Left ventricle myocardium inferior (tissue), 1 donor: ENCODE results near the gene POLR2L. TPM values are rescaled to one million over a fixed set of nuclear protein-coding genes. Genes with fewer than 3 reads are reported as not detected.
A peak's percentile ranks its signal among the peaks of the same experiment; 100 is the strongest.

Experiments used
- DNase-seq: peaks from one replicate; pipeline ENCODE4 v3.0.0-alpha.2; 2020
- H3K27ac ChIP-seq: fragments of 200-600 bp; replicated peaks from 2 replicates; pipeline ENCODE4 v1.8.0; 2021
- H3K27me3 ChIP-seq: fragments of 200-600 bp; 2 replicates; pipeline ENCODE4 v1.8.0; 2021; ENCODE audit warnings: low read depth
- H3K36me3 ChIP-seq: fragments of 200-600 bp; 2 replicates; pipeline ENCODE4 v1.8.0; 2021
- H3K4me1 ChIP-seq: fragments of 200-600 bp; 2 replicates; pipeline ENCODE4 v1.8.0; 2021
- H3K4me3 ChIP-seq: fragments of 200-600 bp; 2 replicates; pipeline ENCODE4 v1.8.0; 2021; ENCODE audit warnings: mild to moderate bottlenecking, moderate library complexity
- H3K9me3 ChIP-seq: fragments of 200-600 bp; replicated peaks from 2 replicates; pipeline ENCODE4 v1.8.0; 2021
- CTCF ChIP-seq: fragments of 200-600 bp; IDR thresholded peaks from 2 replicates; pipeline ENCODE4 v1.8.0; 2021; ENCODE audit warnings: antibody characterized with exemption, mild to moderate bottlenecking, borderline replicate concordance
- intact Hi-C: fragments of 100-400 bp; cut with micrococcal nuclease; formaldehyde crosslinking; loops from one replicate; pipeline ENCODE4 v1.11.0; 2022
- total RNA-seq: library from RNA; stranded (reverse); fragmentation: NEBNext Ultra II Directional; extraction: Animal tissue kit (Norgen Biotek cat#: 25700); gene quantifications from one replicate; pipeline ENCODE4 v1.2.1, GENCODE V29; 2021
- donor health status: DM: no; HTN: yes; CAD: no; lungs with severe emphysema.

The POLR2L gene
- total RNA-seq, 1 donor from 2014 or later: 226 TPM

DNA sequence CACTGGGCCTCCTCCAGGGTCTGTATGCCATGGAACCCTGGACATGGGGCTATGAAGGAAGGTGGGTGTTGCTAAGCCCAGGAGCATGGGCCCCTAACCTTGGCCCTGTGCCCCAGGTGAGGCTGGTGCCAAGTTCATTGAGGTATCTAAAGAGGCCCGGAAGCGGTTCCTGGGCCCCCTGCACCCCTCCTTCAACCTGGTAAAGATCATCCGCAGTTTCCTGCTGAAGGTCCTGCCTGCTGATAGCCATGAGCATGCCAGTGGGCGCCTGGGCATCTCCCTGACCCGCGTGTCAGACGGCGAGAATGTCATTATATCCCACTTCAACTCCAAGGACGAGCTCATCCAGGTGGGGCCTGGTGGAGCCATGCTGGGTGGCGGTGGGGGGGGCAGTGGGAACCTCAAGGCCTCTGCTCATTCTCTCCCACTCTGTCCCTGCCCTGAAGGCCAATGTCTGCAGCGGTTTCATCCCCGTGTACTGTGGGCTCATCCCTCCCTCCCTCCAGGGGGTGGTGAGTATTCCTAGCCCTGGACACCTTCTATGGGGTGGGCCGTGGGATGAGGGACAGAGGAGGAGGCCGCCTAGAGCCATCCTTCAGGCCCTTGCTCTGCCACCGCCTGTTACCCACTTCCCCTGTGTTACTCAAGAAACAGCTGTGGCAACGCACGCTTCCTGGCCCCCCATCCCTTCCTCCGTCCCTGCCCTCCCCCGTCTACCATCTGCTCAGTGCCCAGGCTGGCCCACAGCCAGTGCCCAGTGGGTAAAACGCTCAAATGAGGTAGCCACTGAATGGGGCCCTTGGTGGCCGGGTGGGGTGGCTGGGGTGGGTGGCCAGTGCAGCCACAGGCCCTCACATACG lies 20.6 kb downstream of the POLR2L start:
- Histone ChIP-seq H3K4me3 (peak overlapping the region; percentile 91), H3K9me3 (no peaks in the 10 kb centered on the region), H3K36me3 (peaks cover 43% of the 10 kb centered on the region), H3K27me3 (no peaks in the 10 kb centered on the region), H3K27ac (peak overlapping the region; percentile 99), H3K4me1 (peaks cover 71% of the 10 kb centered on the region)
- intact Hi-C loops: no loop called here
- TF ChIP-seq CTCF: no peak
- no peak for DNase-seq

GRCh38 chr11:820655-821511 lies 21.4 kb downstream of the POLR2L start:
- no peak for TF ChIP-seq CTCF
- H3K4me1 ChIP-seq: peaks cover 62% of the 10 kb centered on the region
- no peaks in the 10 kb centered on the region for H3K9me3 ChIP-seq
- no peaks in the 10 kb centered on the region for H3K27me3 ChIP-seq
- intact Hi-C loops: no loop called here
- peaks cover 42% of the 10 kb centered on the region for H3K36me3 ChIP-seq
- H3K4me3 ChIP-seq: peak overlapping the region; percentile 91
- H3K27ac ChIP-seq: peak overlapping the region; percentile 99
- DNase-seq: peak; percentile 82

GRCh38 chr11:819943-820649 lies 22.2 kb downstream of the POLR2L start:
- intact Hi-C loops: no loop called here
- Histone ChIP-seq H3K4me1 (peaks cover 55% of the 10 kb centered on the region), H3K27me3 (no peaks in the 10 kb centered on the region), H3K9me3 (no peaks in the 10 kb centered on the region), H3K27ac (peak overlapping the region; percentile 99), H3K36me3 (peaks cover 34% of the 10 kb centered on the region), H3K4me3 (peak overlapping the region; percentile 91)
- no peak for TF ChIP-seq CTCF
- DNase-seq: peak; percentile 90

GRCh38 chr11:819129-819931 lies 23.0 kb downstream of the POLR2L start:
- intact Hi-C loops: no loop called here
- Histone ChIP-seq H3K4me3 (peak overlapping the region; percentile 91), H3K9me3 (no peaks in the 10 kb centered on the region), H3K4me1 (peaks cover 53% of the 10 kb centered on the region), H3K36me3 (peaks cover 29% of the 10 kb centered on the region), H3K27ac (peak overlapping the region; percentile 99), H3K27me3 (no peaks in the 10 kb centered on the region)
- TF ChIP-seq CTCF: peak; percentile 41
- peak; percentile 95 for DNase-seq
